Astrocyte (in vitro differentiated cells and primary cell): ENCODE measurements around the gene FDX1.

Experiments
- EZH2 ChIP-seq: IDR thresholded peaks from 2 replicates; pipeline ENCODE4 v1.6.1; 2012; ENCODE audit warnings: mild to moderate bottlenecking, low read length, inconsistent platforms; ENCODE audit not compliant: insufficient read depth
- TF ChIP-seq, protein P1 (sequence below): IDR thresholded peaks from 2 replicates; pipeline ENCODE4 v1.5.1; 2011; ENCODE audit warnings: low read depth, mild to moderate bottlenecking, inconsistent platforms, low read length, moderate library complexity; ENCODE audit not compliant: insufficient read depth

DNA sequence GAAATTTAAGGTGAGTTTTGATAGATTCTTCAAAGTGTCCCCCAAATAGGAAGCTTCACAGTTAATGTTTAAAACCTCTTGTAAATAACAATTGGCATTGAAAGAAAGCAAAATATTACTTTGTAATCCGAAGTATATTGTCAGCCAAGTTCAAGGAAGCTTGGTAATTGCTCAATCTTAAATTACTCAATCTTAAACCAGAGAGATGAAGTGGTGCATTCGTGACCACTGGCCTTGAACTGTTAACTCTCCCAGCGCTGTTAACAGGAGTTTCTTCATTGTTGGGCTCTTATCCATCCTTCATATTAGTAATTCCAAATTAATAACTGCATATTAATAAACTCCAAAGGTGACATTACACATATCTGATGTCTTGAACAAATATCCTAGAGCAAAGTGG is 20.6 kb upstream of the FDX1 start:
- TF ChIP-seq, protein P1, sequence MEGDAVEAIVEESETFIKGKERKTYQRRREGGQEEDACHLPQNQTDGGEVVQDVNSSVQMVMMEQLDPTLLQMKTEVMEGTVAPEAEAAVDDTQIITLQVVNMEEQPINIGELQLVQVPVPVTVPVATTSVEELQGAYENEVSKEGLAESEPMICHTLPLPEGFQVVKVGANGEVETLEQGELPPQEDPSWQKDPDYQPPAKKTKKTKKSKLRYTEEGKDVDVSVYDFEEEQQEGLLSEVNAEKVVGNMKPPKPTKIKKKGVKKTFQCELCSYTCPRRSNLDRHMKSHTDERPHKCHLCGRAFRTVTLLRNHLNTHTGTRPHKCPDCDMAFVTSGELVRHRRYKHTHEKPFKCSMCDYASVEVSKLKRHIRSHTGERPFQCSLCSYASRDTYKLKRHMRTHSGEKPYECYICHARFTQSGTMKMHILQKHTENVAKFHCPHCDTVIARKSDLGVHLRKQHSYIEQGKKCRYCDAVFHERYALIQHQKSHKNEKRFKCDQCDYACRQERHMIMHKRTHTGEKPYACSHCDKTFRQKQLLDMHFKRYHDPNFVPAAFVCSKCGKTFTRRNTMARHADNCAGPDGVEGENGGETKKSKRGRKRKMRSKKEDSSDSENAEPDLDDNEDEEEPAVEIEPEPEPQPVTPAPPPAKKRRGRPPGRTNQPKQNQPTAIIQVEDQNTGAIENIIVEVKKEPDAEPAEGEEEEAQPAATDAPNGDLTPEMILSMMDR = no peak
- TF ChIP-seq EZH2 = no peak
